D721Med (cell line): ENCODE results near the gene DPP10.

Source experiments
- DNase-seq: peaks from one replicate; pipeline ENCODE4 v3.0.0; 2011; ENCODE audit warnings: low spot score; ENCODE audit not compliant: insufficient read length
- FAIRE-seq: peaks from 2 replicates; lab custom pipeline; 2011; peaks lifted over from hg19 to GRCh38; lab: Jason Lieb, UNC
- CTCF ChIP-seq: IDR thresholded peaks from 2 replicates; pipeline ENCODE4 v1.5.1; 2012; ENCODE audit warnings: mild to moderate bottlenecking, control low read depth; ENCODE audit not compliant: insufficient read depth; ENCODE audit errors: missing control alignments

DPP10 gene

GRCh38 chr2:114426756-114427155 lies 15.7 kb upstream of the DPP10 start:
- no peak for FAIRE-seq
- DNase-seq: no peak
- TF ChIP-seq CTCF: no peak

- DNase-seq: no peak
- TF ChIP-seq CTCF: no peak
Observed at GRCh38 chr2:114436329-114436728, 6.1 kb upstream of the DPP10 start.

GRCh38 chr2:114446571-114446970 lies 4.1 kb downstream of the DPP10 start:
- DNase-seq (no peak), FAIRE-seq (no peak)
- TF ChIP-seq CTCF: no peak

More at GRCh38 chr2:114436329-114436728, 6.1 kb upstream of the DPP10 start:
- no peak for FAIRE-seq

GRCh38 chr2:114450639-114451038 lies 8.2 kb downstream of the DPP10 start:
- no peak for TF ChIP-seq CTCF
- DNase-seq (no peak), FAIRE-seq (no peak)

GRCh38 chr2:114456566-114456965 lies 14.1 kb downstream of the DPP10 start:
- TF ChIP-seq CTCF: no peak
- FAIRE-seq (no peak), DNase-seq (no peak)

- FAIRE-seq (no peak), DNase-seq (no peak)
- TF ChIP-seq CTCF: no peak
Observed at GRCh38 chr2:114457956-114458355, 15.5 kb downstream of the DPP10 start.

- no peak for TF ChIP-seq CTCF
- FAIRE-seq (no peak), DNase-seq (no peak)
Observed at GRCh38 chr2:114461116-114461515, 18.7 kb downstream of the DPP10 start.
